ENCODE measurements around the gene KCNQ2.

DNA sequence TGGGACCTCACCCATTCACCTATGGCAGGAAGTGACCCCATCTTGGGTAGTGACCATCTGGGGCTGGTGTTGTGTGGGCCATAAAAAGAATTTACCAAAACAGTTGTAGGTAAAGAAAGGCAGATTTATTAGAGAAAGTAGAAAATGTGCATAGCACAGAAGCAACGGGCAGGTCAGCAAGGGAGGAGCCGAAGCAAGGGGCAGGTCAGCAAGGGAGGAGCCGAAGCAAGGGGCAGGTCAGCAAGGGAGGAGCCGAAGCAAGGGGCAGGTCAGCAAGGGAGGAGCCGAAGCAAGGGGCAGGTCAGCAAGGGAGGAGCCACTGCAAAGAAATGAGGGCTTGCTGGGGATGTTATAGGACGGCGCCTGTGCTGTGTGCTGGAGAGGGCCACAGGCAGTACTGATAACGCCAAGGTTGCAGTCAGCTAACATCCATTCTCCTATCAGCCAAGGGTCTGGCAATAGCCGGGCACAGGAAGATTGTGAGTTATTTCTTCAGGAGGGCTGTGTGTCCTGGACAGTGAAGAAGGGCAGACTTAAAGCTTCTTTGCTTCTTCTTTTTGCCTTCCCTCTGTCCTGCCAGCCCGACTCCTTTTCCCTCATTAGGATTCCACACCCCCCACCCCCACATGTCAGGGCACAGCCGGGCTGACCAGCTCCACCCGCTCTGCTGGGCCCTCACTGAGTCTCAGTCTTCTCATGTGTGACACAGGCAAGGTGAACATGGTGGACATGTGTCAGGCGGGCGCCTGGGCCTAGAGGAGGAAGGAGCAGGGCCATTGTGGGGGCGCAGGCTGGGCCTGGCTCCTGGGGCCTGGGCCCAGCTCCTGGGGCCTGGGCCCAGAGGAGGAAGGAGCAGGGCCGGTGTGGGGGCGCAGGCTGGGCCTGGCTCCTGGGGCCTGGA is 79.7 kb downstream of the KCNQ2 start:
- TF ChIP-seq USF1 (IDR thresholded peaks at IDR 0.05; ENCODE audit: borderline replicate concordance, extremely low read length, insufficient read depth, low read depth, low read length) = no peak
- TF ChIP-seq POU2F2 (IDR thresholded peaks at IDR 0.05; ENCODE audit: borderline replicate concordance, low read depth, low read length) = no peak
- no peak for TF ChIP-seq CTCF (IDR thresholded peaks at IDR 0.05 in 2 of 3, conservative IDR thresholded peaks at IDR 0.05 in 1 of 3; ENCODE audit: control insufficient read depth in 2 of 3, extremely low read depth in 1 of 3, insufficient read depth in 1 of 3, low read depth in 3 of 3, low read length in 3 of 3)
- TF ChIP-seq CHD1 (IDR thresholded peaks at IDR 0.05; ENCODE audit: low read depth, low read length) = no peak
- no peak for TF ChIP-seq EZH2 (IDR thresholded peaks at IDR 0.05; ENCODE audit: borderline replicate concordance, control insufficient read depth, low read depth, low read length)
- no peak for TF ChIP-seq NR2F1 (conservative IDR thresholded peaks at IDR 0.05)
- TF ChIP-seq EP300 (IDR thresholded peaks at IDR 0.05; ENCODE audit: borderline replicate concordance in 1 of 2, control insufficient read depth in 1 of 2, low read depth in 2 of 2, low read length in 2 of 2) = no peak
- no peak for TF ChIP-seq NFIC (IDR thresholded peaks at IDR 0.05; ENCODE audit: low read depth, low read length)
- no peak for TF ChIP-seq POLR2AphosphoS5 (IDR thresholded peaks at IDR 0.05; ENCODE audit: low read length)
